Activated T-cell treated with anti-CD3 and anti-CD28 coated beads, Interleukin-2, amount 50 U/mL, for 72 hours (primary cell): ENCODE data around the gene EVC. TPM values are rescaled to one million over a fixed set of nuclear protein-coding genes. Genes with fewer than 3 reads are reported as not detected.
A peak's percentile ranks its signal among the peaks of the same experiment; 100 is the strongest.

Source experiments
- ATAC-seq, 2 donors: fragments of 150-1000 bp; cut with Tn5 transposase; replicated peaks in 1 of 2; 2 replicates each; pipeline ENCODE4 v1.10.0; 2021; ENCODE audit warnings: moderate library complexity in 2 of 2, mild to moderate bottlenecking in 1 of 2
- DNase-seq, 2 donors: peaks; one replicate each; pipeline ENCODE4 v3.0.0; 2021 to 2022; ENCODE audit warnings: mixed read lengths in 1 of 2
- H3K27ac Mint-ChIP-seq: one replicate; pipeline ENCODE4 v1.8.0; 2022; ENCODE audit warnings: mild to moderate bottlenecking, moderate library complexity, mixed read lengths
- H3K27me3 Mint-ChIP-seq: one replicate; pipeline ENCODE4 v1.8.0; 2022; ENCODE audit warnings: low read depth, mixed read lengths
- H3K36me3 Mint-ChIP-seq, 2 donors: one replicate each; pipeline ENCODE4 v1.8.0; 2022; ENCODE audit warnings: mixed read lengths in 2 of 2, mild to moderate bottlenecking in 1 of 2; ENCODE audit not compliant: insufficient read depth in 2 of 2
- H3K4me1 Mint-ChIP-seq: one replicate; pipeline ENCODE4 v1.8.0; 2022; ENCODE audit warnings: low read depth, mixed read lengths
- H3K4me3 Mint-ChIP-seq, 2 donors: one replicate each; pipeline ENCODE4 v1.8.0; 2022; ENCODE audit warnings: mild to moderate bottlenecking in 2 of 2, mixed read lengths in 2 of 2, moderate library complexity in 2 of 2
- H3K9me3 Mint-ChIP-seq, 2 donors: one replicate each; pipeline ENCODE4 v1.8.0; 2022; ENCODE audit warnings: mixed read lengths in 2 of 2
- total RNA-seq, 2 donors: library from RNA; stranded (reverse); gene quantifications; one replicate each; pipeline ENCODE4 v1.2.3, GENCODE V29; 2022

The EVC gene
- total RNA-seq, 2 donors from 2014 or later, result 0.60 to 3.5 TPM

DNA sequence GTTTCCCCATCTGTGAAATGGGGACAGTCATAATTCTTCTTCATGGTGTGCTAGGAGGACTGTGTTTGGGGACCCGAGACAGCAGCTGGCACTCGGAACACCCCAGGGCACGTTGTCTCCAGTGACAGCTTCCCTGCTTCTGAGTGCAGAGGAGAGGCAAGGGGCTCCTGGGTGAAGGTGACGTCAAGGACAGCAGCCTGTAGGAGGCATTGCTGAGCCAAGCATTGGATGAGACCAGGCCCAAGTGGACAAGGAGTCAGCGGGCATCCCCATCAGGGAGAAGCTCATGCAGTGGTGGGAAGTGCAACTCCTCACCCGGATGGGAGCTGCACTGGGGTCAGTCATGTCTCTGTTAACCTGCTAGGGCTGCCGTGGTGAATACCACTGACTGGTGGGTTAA lies 46.1 kb downstream of the EVC start:
- Mint-ChIP-seq H3K4me1 (peaks cover 14% of the 10 kb centered on the region), H3K36me3 (no peaks in the 10 kb centered on the region), H3K9me3 (peaks cover 0 to 2% of the 10 kb centered on the region in 2 donors), H3K27me3 (no peaks in the 10 kb centered on the region), H3K27ac (no peak overlapping the region), H3K4me3 (no peak overlapping the region)
- DNase-seq, result no peak
- no peak for ATAC-seq

DNA sequence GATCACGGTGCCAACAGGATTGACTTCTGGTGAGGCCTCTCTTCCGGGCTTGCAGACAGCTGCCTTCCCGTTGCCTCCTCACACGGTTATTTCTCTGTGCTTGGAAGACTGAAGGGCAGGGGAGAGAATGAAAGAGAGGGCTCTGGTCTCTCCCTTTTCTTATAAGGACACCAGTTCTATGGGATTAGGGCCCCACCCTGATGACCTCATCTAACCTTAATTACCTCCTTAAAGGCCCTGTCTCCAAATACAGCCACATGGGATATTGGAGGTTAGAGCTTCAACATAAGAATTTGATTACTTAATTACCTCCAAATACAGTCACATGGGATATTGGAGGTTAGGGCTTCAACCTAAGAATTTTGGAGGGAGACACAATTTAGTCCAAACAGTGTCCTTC lies 46.5 kb downstream of the EVC start:
- Mint-ChIP-seq H3K4me3 (no peak overlapping the region), H3K4me1 (peaks cover 14% of the 10 kb centered on the region), H3K9me3 (peaks cover 0 to 2% of the 10 kb centered on the region in 2 donors), H3K27me3 (no peaks in the 10 kb centered on the region), H3K36me3 (no peaks in the 10 kb centered on the region), H3K27ac (no peak overlapping the region)
- ATAC-seq, result no peak
- no peak for DNase-seq

DNA sequence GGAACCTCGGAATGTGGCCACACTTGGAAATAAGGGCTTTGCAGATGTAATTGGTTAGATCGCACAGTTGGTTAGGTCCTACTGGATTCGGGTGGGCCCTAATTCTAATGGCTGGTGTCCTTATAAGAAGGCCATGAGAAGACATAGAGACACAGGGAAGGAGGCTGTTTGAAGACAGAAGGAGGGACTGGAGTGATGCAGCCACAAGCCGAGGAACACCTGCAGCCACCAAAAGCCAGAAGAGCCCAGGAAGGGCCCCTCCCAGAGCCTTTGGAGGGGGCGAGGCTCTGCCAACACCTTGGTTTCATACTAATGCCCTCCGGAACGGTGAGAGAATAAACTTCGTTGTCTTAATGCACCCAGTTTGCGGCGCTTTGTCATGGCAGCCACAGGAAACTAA lies 47.0 kb downstream of the EVC start:
- DNase-seq (no peak), ATAC-seq (no peak)
- Mint-ChIP-seq H3K4me1 (peaks cover 14% of the 10 kb centered on the region), H3K27me3 (no peaks in the 10 kb centered on the region), H3K9me3 (peaks cover 0 to 2% of the 10 kb centered on the region in 2 donors), H3K4me3 (no peak overlapping the region), H3K36me3 (no peaks in the 10 kb centered on the region), H3K27ac (no peak overlapping the region)

DNA sequence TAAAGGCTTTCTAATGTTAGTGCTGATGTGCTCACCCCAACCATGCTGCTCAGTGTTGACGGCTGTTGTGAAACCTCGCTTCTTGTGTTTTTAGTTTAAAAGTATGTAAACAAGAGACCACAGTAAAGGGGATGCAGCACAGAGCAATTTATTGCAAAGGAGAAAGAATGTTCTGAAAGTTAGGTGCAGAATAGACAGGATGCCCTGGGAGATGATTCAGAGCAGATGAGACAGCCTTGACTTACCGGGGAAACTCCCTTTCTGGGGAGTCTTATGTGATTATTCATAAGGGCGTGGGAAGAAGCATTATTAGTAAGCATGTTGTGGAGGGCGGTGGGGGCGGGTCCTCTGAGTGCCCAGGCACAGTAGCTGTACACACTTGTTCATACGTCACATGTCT lies 47.7 kb downstream of the EVC start:
- peak overlapping the region; percentile 14 for H3K27ac Mint-ChIP-seq
- H3K36me3 Mint-ChIP-seq, result no peaks in the 10 kb centered on the region
- no peaks in the 10 kb centered on the region for H3K27me3 Mint-ChIP-seq
- H3K4me3 Mint-ChIP-seq, result peak overlapping the region in 1 of 2 donors; percentile 36
- peaks cover 0 to 2% of the 10 kb centered on the region in 2 donors for H3K9me3 Mint-ChIP-seq
- DNase-seq, result peak; percentile 68 to 70
- ATAC-seq, result peak; percentile 95 to 97
- H3K4me1 Mint-ChIP-seq, result peaks cover 14% of the 10 kb centered on the region

DNA sequence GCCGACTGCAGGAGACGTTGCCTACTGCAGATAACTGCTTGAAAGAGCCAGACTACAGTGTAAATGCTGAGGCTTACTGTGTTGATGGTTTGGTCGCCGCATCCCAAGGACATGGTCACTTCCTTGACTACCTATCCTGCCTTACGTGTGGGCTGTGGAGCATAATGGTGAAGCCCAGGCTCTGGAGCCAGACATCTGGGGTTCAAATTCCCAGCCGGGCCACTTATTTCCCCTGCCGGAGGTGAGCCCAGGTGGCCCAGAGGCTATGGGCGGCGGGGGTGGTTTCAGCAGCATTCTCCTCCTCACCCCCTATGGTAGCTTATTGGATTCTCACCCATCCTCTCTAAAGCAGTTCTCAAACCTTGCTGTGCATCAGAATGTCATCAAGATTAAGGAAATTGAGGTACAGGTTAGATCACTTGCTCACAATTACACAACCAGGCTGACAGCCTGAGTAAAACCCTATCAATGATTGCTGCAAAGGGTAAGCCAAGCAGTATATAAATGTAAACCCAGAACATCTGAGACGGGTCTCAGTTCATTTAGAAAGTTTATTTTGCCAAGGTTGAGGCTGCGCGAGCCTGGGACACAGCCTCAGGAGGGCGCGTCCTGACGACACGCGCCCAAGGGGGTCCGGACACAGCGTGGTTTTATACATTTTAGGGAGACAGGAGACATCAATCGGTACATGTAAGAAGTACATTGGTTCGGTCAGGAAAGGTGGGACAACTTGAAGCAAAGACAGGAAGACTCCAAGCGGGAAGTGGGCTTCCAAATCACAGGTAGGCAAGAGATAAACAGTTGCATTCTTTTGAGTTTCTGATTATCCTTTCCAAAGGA lies 48.5 kb downstream of the EVC start:
- DNase-seq (no peak), ATAC-seq (no peak)
- Mint-ChIP-seq H3K27ac (no peak overlapping the region), H3K27me3 (no peaks in the 10 kb centered on the region), H3K9me3 (peaks cover 0 to 2% of the 10 kb centered on the region in 2 donors), H3K4me1 (peaks cover 14% of the 10 kb centered on the region), H3K36me3 (no peaks in the 10 kb centered on the region), H3K4me3 (no peak overlapping the region)

DNA sequence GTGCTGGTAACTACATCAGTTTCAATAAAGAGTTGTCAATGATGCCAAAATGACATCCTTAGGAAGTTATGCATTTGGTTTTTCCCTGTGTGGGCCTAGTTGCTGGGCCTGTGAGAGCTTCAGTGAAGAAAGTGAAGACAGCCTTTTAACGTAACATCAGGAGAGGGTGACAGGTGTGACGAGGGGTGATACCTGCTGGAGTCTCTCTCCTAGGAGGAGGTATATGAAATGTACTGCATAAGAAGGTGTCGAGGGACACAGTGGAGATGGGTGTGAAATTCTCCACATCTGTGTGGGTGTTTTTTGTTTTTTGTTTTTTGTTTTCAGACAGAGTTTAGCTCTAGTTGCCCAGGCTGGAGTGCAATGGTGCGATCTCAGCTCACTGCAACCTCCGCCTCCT lies 49.2 kb downstream of the EVC start:
- Mint-ChIP-seq H3K4me3 (no peak overlapping the region), H3K9me3 (peaks cover 0 to 2% of the 10 kb centered on the region in 2 donors), H3K27me3 (no peaks in the 10 kb centered on the region), H3K27ac (no peak overlapping the region), H3K36me3 (no peaks in the 10 kb centered on the region), H3K4me1 (peaks cover 14% of the 10 kb centered on the region)
- no peak for DNase-seq
- ATAC-seq, result no peak

DNA sequence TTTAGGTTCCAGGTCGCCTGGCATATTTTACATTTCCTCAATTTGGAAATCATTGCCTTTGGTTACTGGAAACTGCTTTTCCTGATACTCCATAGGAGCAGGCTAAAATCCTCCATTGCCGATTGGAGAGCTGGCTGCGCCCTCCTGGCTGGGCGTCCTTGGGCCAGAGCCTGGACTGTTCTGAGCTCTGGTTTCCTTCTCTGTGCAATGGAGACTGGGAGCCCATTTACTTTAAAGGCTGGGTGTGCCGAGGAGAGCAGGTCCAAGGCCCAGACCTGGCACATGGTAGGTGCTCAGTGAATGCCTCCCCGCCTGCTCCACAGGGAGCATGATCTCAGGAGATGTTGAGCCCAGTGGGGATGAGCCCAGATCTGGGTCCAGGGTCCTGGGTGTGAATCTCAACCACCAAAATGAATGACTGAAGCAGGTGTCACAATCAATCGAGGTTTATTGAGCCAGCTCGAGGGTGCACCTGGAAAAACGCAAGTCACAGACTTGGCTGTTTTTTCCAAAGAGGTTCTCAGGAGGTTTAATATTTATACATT lies 50.0 kb downstream of the EVC start:
- DNase-seq (no peak), ATAC-seq (no peak)
- H3K9me3 Mint-ChIP-seq, result peaks cover 0 to 2% of the 10 kb centered on the region in 2 donors
- no peaks in the 10 kb centered on the region for H3K27me3 Mint-ChIP-seq
- H3K4me1 Mint-ChIP-seq, result peaks cover 14% of the 10 kb centered on the region
- no peak overlapping the region for H3K4me3 Mint-ChIP-seq
- H3K27ac Mint-ChIP-seq, result no peak overlapping the region
- H3K36me3 Mint-ChIP-seq, result no peaks in the 10 kb centered on the region

DNA sequence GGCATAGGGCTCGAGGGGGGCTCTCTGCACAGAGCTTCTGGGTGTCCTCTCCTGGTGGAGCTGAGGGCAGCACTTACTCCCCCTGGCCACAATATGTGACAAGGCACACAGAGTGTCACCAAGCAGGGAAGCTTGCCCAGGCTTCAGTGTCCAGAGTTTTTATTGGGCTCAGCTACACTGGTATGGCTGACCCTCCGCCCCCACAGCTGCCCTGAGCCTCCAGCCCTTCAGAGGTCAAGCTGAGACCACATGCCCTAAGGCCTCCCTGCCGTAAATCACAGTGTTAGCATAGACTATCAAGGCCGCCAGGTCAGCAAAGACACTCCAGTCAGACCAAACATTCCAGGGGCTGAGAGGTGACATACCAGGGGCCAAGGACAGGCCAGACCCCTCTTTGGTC lies 59.0 kb downstream of the EVC start:
- DNase-seq (no peak), ATAC-seq (no peak)
- peaks cover 6% of the 10 kb centered on the region for H3K27me3 Mint-ChIP-seq
- H3K36me3 Mint-ChIP-seq, result peaks cover 2 to 4% of the 10 kb centered on the region in 2 donors
- no peaks in the 10 kb centered on the region for H3K4me1 Mint-ChIP-seq
- H3K27ac Mint-ChIP-seq, result no peak overlapping the region
- no peak overlapping the region for H3K4me3 Mint-ChIP-seq
- H3K9me3 Mint-ChIP-seq, result peaks cover 2% of the 10 kb centered on the region in 2 donors

DNA sequence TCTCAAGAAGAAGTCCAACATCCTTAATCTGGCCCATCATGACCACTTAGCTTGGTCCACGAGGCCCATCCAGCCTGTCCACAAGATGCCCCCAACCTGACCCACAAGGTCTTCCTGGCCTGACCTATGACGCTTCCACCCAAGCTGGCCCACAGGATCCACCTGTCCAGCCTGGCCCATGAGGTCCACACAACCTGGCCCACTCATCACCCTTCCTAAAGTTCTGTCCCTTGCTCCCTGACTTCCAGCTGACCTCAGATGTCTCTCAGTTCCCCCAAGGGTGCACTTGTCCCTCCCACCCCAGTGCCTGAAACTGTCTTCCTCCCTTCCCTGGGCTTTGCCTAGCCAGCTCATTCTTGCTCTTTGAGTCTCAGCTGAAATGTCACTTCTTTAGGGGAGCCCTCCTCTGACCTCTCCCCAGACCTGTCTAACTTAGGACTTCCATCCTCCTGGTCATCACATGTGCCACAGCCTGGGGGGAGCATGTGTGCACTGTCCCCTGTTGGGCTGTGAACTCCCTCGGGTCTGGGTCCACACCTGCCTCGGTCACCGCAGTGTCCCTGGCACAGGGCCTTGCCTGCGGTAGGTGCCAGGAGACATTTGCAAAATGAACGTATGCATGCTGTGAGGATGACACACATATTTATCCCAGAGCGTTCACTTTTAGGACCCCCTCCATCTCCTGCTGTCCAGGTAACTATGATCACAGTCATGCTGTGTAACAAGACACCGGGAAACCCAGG lies 61.7 kb downstream of the EVC start:
- DNase-seq, result no peak
- H3K27me3 Mint-ChIP-seq, result peaks cover 6% of the 10 kb centered on the region
- H3K4me3 Mint-ChIP-seq, result no peak overlapping the region
- peaks cover 6% of the 10 kb centered on the region in 2 donors for H3K36me3 Mint-ChIP-seq
- no peak overlapping the region for H3K27ac Mint-ChIP-seq
- no peak for ATAC-seq
- H3K9me3 Mint-ChIP-seq, result peaks cover 4% of the 10 kb centered on the region in 2 donors
- no peaks in the 10 kb centered on the region for H3K4me1 Mint-ChIP-seq

DNA sequence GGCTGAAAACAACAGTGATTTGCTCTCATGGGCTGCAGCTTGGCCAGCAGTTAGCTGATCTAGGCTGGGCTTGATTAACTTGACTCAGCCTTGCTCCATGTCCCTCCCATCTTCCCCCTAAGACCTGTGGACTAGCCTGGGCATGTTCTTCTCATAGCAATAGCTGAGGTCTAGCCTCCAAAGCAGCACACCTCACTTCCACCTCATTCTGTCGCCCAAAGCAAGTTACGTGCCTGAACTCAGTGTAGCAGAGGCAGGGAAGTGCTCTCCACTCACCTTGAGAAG lies 62.2 kb downstream of the EVC start:
- no peak for ATAC-seq
- H3K4me3 Mint-ChIP-seq, result no peak overlapping the region
- H3K36me3 Mint-ChIP-seq, result peaks cover 6% of the 10 kb centered on the region in 2 donors
- no peak for DNase-seq
- H3K27ac Mint-ChIP-seq, result no peak overlapping the region
- peaks cover 3 to 4% of the 10 kb centered on the region in 2 donors for H3K9me3 Mint-ChIP-seq
- no peaks in the 10 kb centered on the region for H3K4me1 Mint-ChIP-seq
- peaks cover 6% of the 10 kb centered on the region for H3K27me3 Mint-ChIP-seq

DNA sequence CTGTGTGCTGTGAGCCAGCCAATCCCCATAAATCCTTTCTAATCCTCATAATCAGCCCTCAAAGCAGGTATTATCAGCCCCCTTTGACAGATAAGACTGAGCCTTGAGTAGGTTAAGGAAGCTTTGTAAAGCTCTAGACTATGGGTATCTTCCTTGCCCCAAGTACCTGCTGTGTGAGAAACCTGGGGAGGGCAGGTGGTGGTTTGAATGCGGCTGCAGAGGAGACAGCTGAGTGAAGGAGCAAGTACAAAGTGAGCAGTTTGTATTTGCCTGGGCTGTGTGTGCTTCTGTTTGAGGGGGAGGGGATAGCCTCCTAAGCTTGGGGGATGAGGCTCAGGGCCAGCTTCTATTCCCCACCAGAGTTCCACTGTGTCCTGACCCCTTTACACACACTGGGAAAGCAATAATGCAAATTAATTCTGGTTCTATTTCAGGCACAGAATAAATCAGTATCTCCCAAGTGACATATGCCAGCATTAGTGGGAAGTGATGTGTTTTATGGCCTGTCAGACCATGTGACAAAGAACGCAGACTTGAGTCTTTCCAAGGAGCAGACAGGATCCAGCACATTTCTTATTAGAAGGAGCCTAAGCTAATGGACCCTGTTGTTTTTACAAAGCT lies 63.5 kb downstream of the EVC start:
- H3K36me3 Mint-ChIP-seq, result peaks cover 5 to 6% of the 10 kb centered on the region in 2 donors
- H3K4me3 Mint-ChIP-seq, result no peak overlapping the region
- H3K27me3 Mint-ChIP-seq, result peaks cover 6% of the 10 kb centered on the region
- H3K27ac Mint-ChIP-seq, result no peak overlapping the region
- peaks cover 3 to 4% of the 10 kb centered on the region in 2 donors for H3K9me3 Mint-ChIP-seq
- ATAC-seq (no peak), DNase-seq (no peak)
- H3K4me1 Mint-ChIP-seq, result no peaks in the 10 kb centered on the region

DNA sequence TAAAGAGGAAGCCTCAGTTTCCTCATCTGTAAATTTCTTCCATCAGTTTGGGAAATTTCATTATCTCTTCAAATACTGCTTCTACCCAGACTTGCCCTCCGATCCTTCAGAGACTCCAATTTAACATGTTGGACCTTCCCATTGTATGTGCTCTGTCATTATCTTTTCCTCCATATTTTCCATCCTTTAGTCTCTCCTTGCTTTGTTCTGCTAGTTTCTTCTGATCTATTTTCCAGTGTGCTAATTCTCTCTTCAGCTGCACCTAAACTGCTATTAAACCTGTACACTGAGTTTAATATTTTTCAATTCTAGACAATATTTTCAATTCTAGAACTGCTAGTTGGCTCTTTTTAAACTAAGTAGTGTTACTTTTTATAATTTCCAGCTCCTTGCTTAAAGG lies 65.5 kb downstream of the EVC start:
- Mint-ChIP-seq H3K27me3 (peaks cover 6% of the 10 kb centered on the region), H3K9me3 (peaks cover 3 to 4% of the 10 kb centered on the region in 2 donors), H3K27ac (no peak overlapping the region), H3K4me1 (no peaks in the 10 kb centered on the region), H3K4me3 (no peak overlapping the region), H3K36me3 (peaks cover 3 to 6% of the 10 kb centered on the region in 2 donors)
- ATAC-seq (no peak), DNase-seq (no peak)

DNA sequence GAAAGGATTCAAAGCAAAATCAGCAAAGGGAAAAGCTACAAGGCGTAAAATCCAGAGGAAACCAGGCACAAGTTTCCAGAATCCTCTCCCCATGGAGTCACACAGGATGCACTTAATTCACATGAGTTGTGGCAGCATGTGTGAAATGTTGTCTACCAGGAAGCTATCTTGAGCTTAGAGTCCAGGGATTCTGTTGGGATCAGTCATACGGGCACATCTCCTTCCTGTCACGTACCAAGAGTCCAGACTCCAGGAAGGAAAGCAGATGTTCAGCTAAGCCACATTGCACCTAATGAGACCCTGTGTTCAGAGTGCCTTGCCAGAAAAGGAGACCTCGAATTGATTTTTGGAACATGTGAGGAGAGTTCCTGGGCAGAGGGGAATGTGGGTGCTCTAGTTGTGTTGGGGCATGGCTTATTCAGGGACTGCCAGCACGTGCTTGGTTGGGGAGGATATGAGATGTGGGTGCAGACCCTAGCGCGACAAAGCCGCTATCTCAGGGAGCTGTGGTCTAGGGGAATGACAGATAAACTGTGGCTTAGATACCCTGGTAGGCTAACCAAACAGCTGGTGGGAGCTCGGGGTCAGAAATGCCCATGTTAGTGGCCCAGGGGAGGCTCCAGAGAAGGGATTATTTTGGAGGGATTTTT lies 70.0 kb downstream of the EVC start:
- Mint-ChIP-seq H3K9me3 (peaks cover 2 to 3% of the 10 kb centered on the region in 2 donors), H3K27me3 (no peaks in the 10 kb centered on the region), H3K27ac (no peak overlapping the region), H3K4me1 (no peaks in the 10 kb centered on the region), H3K4me3 (no peak overlapping the region), H3K36me3 (peaks cover 3 to 4% of the 10 kb centered on the region in 2 donors)
- DNase-seq (no peak), ATAC-seq (no peak)
